Activated CD4-positive, alpha-beta memory T cell treated with anti-CD3 and anti-CD28 coated beads for 36 hours (primary cell): ENCODE results near the gene ACAD11. TPM values are rescaled to one million over a fixed set of nuclear protein-coding genes. Genes with fewer than 3 reads are reported as not detected.
"Not testable (repeated sequence)": the region's sequence is repeated elsewhere in the genome, so short reads cannot be mapped to it uniquely, and the experiment has no call there.

Experiments
- CTCF ChIA-PET: fragments of 350-600 bp; sonication (Branson Sonifier 250); formaldehyde crosslinking; loops from one replicate; lab custom pipeline; 2021; ENCODE audit warnings: antibody characterized with exemption, inconsistent platforms; lab: Charles Lee
- POLR2A ChIA-PET: fragments of 350-600 bp; sonication (Branson Sonifier 250); formaldehyde crosslinking; loops from one replicate; lab custom pipeline; 2021; ENCODE audit warnings: antibody characterized with exemption; lab: Charles Lee
- DNase-seq: peaks from one replicate; pipeline ENCODE4 v3.0.0-alpha.2; 2020
- H3K27ac Mint-ChIP-seq: one replicate; pipeline ENCODE4 v1.8.0; 2021; ENCODE audit warnings: mixed read lengths
- H3K27me3 Mint-ChIP-seq: one replicate; pipeline ENCODE4 v1.8.0; 2021; ENCODE audit warnings: mixed read lengths
- H3K36me3 Mint-ChIP-seq: one replicate; pipeline ENCODE4 v1.8.0; 2021; ENCODE audit warnings: mixed read lengths
- H3K4me1 Mint-ChIP-seq: one replicate; pipeline ENCODE4 v1.8.0; 2021; ENCODE audit warnings: low read depth, mixed read lengths
- H3K4me3 Mint-ChIP-seq: one replicate; pipeline ENCODE4 v1.8.0; 2021; ENCODE audit warnings: mild to moderate bottlenecking, mixed read lengths
- H3K9me3 Mint-ChIP-seq: one replicate; pipeline ENCODE4 v1.8.0; 2021; ENCODE audit warnings: mixed read lengths
- intact Hi-C: fragments of 100-400 bp; cut with micrococcal nuclease; formaldehyde crosslinking; loops from one replicate; pipeline ENCODE4 v1.15.1; 2023
- total RNA-seq, 2 experiments: library from RNA; stranded (reverse); gene quantifications; one replicate each; pipeline ENCODE4 v1.2.3, GENCODE V29; 2021

ACAD11 gene
- total RNA-seq, 2 experiments from 2014 or later: 11.2 to 13.8 TPM

DNA sequence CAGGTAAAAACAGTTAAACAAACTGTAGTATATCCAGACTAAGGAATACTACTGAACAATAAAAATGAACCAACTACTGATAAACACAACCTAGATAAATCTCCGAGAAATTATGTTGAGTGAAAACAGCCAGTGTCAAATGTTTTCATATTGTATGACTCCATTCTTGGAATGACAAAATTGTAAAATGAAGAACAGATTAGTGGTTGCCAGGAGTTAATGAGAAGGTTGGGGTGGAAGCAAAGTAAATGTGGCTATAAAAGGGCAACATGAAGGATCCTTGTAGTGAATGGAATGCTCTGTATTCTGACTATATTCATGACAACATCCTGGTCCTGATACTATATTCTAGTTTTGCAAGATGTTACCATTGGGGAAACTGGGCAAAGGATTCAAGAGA, 90.0 kb downstream of the ACAD11 start:
- Mint-ChIP-seq H3K27me3 (no peaks in the 10 kb centered on the region), H3K4me3 (no peak overlapping the region), H3K36me3 (peaks cover 37% of the 10 kb centered on the region), H3K4me1 (peaks cover 14% of the 10 kb centered on the region), H3K9me3 (peaks cover 6% of the 10 kb centered on the region), H3K27ac (peak overlapping the region; percentile 86)
- intact Hi-C loops: loop anchor here (1.0 kb wide), 1 partner anchor 19 kb away; no protein-coding TSS in a partner anchor
- POLR2A ChIA-PET: no interaction called here
- DNase-seq: no peak
- CTCF ChIA-PET: no interaction called here

DNA sequence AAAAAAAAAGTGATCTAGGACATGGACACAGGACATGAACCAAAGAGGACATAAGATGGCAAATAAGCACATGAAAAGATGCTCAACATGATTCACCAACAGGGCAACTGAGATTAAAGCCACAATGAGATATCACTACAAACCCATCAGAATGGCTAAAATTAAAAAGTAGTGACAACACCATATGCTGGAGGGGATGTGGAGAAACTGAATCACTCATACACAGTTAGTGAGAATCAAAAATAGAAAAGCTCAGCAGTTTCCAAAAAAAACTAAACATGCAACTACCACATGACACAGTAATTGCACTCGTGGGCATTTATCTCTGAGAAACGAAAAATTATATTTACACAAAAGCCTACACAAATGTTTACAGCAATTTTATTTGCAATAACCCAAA, 90.5 kb downstream of the ACAD11 start:
- POLR2A ChIA-PET: no interaction called here
- intact Hi-C loops: loop anchor here (1.0 kb wide), 1 partner anchor 19 kb away; no protein-coding TSS in a partner anchor
- Mint-ChIP-seq H3K4me3 (no peak overlapping the region), H3K9me3 (peaks cover 6% of the 10 kb centered on the region), H3K27ac (peak overlapping the region; percentile 86), H3K36me3 (peaks cover 38% of the 10 kb centered on the region), H3K27me3 (no peaks in the 10 kb centered on the region), H3K4me1 (peaks cover 14% of the 10 kb centered on the region)
- DNase-seq: no peak
- CTCF ChIA-PET: interaction anchor here (1.4 kb wide), 1 partner anchor 33 kb away, joined by 3 read pairs; no protein-coding TSS in a partner anchor

DNA sequence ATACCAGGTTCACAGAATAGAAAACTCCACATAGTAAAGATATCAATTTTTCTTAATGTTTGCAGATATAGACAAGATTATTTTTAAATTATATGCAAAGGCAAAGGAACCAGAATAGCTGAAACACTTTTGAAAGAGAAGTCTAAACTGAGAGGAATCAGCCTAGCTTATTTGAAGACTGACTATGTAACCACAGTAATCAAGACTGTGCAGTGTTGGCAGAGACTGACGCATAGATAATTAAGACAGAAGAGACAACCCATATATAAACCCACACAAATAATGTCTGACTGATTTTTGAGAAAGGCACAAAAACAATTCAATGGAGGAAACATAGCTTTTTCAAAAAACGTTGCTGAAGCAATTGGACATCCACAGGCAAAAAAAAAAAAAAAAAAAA, 91.2 kb downstream of the ACAD11 start:
- CTCF ChIA-PET: interaction anchor here (1.4 kb wide), 1 partner anchor 32 kb away, joined by 3 read pairs; no protein-coding TSS in a partner anchor
- DNase-seq: no peak
- H3K27me3 Mint-ChIP-seq: no peaks in the 10 kb centered on the region
- H3K9me3 Mint-ChIP-seq: peaks cover 6% of the 10 kb centered on the region
- H3K4me3 Mint-ChIP-seq: no peak overlapping the region
- intact Hi-C loops: no loop called here
- peaks cover 35% of the 10 kb centered on the region for H3K36me3 Mint-ChIP-seq
- H3K27ac Mint-ChIP-seq: peak overlapping the region; percentile 86
- H3K4me1 Mint-ChIP-seq: peaks cover 14% of the 10 kb centered on the region
- POLR2A ChIA-PET: no interaction called here

DNA sequence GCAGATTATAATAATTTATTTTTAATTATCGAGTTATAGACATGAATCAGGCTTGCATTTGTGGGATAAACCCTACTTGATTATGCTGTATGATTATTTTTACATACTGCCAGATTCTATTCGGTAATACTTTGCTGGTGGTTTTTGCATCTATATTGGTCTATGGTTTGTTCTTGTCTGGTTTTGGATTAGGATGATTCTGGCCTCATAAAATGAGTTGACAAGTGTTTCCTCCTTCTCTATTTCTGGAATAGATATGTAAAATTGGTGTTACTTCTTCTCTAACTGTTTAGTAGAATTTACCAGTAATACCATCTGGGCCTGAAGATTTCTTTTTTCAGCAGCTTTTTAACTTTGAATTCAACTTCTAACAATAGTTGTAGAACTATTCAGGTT, 95.5 kb downstream of the ACAD11 start:
- Mint-ChIP-seq H3K36me3 (peaks cover 22% of the 10 kb centered on the region), H3K4me3 (no peak overlapping the region), H3K4me1 (peaks cover 7% of the 10 kb centered on the region), H3K9me3 (no peaks in the 10 kb centered on the region), H3K27ac (no peak overlapping the region), H3K27me3 (no peaks in the 10 kb centered on the region)
- intact Hi-C loops: no loop called here
- DNase-seq: no peak
- CTCF ChIA-PET: interaction anchor here (0.7 kb wide), 1 partner anchor 29 kb away, joined by 3 read pairs; no protein-coding TSS in a partner anchor
- POLR2A ChIA-PET: no interaction called here

DNA sequence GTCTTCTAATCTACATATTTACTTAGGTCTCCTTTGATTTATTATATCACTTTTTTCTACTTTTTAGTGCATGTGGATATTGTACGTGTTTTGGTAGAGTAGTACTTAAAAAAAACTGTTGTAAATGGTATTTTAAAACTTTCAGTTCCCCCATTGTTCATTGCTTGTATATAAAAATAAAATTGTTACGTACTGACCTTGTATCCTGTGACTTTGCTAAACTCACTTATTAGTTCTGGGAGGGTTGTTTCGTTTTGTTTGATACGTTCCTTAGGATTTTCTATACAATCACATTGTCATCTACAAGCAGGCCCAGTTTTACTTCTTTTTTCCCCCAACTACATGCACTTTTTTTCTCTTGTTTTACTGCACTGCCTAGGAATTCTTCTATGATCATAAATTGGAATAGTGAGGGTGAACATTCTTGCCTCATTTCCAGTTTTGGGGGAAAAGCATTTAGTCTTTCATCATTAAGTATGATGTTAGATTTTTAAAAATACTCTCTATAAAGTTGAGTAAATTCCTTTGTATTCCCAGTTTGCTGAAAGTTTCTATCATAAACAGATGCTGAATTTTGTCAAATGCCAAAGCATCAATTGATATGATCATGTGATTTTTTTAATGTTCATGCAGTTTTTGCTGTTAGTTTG, 96.1 kb downstream of the ACAD11 start:
- H3K27ac Mint-ChIP-seq: no peak overlapping the region

DNA sequence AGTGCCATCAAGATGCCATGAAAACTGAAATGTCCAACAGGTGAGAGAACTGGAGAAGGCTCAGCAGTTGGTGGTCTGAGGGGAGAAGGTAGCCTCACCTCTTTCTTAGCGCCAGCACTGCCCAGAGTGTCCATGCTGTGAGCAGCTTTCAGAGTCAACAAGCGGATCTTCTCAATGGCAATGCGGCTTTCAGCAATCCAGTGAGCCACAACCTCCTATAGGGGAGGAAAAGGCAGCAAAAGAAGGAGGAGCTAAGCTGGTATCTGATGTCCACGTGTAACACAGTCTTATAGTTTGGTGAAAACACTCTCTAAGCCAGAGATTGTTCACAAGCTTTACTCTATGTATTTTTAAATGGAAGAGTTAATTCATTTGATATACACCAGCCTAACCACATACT, 98.6 kb downstream of the ACAD11 start:
- Mint-ChIP-seq H3K4me1 (no peaks in the 10 kb centered on the region), H3K36me3 (peaks cover 20% of the 10 kb centered on the region), H3K27me3 (no peaks in the 10 kb centered on the region), H3K4me3 (no peak overlapping the region), H3K9me3 (no peaks in the 10 kb centered on the region), H3K27ac (no peak overlapping the region)
- ChIA-PET CTCF (no interaction called here), POLR2A (no interaction called here)
- DNase-seq: no peak
- intact Hi-C loops: no loop called here

More for the DNA sequence above, 96.1 kb downstream of the ACAD11 start:
- Mint-ChIP-seq H3K9me3 (no peaks in the 10 kb centered on the region), H3K36me3 (peaks cover 20% of the 10 kb centered on the region), H3K4me3 (no peak overlapping the region), H3K27me3 (no peaks in the 10 kb centered on the region), H3K4me1 (peaks cover 2% of the 10 kb centered on the region)
- ChIA-PET POLR2A (no interaction called here), CTCF (no interaction called here)
- intact Hi-C loops: no loop called here
- DNase-seq: no peak

DNA sequence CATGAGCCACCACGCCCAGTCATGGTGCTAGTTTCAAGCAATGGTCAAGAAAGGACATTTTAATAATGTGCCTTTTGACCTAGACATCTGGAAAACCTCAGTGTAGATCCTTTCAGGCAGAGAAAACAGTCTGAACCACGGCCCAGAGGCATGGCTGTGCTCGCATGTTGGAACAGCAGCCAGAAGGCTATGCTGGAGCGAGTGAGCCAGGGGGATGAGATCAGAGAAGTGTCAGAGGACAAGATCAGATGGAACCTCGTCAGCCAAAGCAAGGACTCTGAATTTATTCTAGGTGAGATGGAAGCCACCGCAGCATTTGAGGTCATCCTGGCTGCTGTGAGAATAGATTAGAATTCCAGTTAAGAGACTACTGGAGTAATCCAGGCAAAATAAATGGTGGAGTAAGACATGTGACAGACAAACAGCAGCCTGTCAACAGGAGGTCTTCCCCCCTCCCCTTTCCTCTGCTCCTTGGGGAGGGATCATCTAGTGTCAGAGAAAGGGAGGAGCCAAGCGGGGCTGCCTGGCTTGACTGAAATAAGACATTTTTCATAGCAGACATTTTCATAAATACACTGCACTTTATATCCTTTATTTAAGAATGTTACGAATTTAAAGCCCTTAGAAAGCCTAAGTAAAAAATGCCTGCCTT, 103.0 kb downstream of the ACAD11 start:
- Mint-ChIP-seq H3K4me1 (no peaks in the 10 kb centered on the region), H3K36me3 (peaks cover under 1% of the 10 kb centered on the region), H3K27me3 (no peaks in the 10 kb centered on the region), H3K9me3 (no peaks in the 10 kb centered on the region), H3K27ac (no peak overlapping the region), H3K4me3 (no peak overlapping the region)
- ChIA-PET CTCF (no interaction called here), POLR2A (no interaction called here)
- DNase-seq: no peak
- intact Hi-C loops: no loop called here

DNA sequence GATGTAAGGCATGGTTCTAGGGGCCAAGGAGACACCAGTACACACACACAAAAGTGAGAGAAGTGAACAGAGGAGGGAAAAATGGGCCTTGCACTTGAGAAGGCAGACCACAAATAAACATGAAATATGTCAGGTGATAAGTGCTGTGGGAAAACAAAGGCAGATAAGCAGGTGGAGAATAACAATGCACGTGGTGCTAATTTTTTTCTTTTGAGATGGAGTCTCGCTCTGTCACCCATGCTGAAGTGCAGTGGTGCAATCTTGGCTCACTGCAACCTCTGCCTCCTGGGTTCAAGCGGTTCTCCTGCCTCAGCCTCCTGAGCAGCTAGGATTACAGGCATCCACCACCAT, 103.6 kb downstream of the ACAD11 start:
- H3K36me3 Mint-ChIP-seq, H3K27me3 Mint-ChIP-seq, H3K4me3 Mint-ChIP-seq, CTCF ChIA-PET, POLR2A ChIA-PET, H3K4me1 Mint-ChIP-seq, H3K9me3 Mint-ChIP-seq, H3K27ac Mint-ChIP-seq, intact Hi-C loops, DNase-seq: not testable (repeated sequence)

DNA sequence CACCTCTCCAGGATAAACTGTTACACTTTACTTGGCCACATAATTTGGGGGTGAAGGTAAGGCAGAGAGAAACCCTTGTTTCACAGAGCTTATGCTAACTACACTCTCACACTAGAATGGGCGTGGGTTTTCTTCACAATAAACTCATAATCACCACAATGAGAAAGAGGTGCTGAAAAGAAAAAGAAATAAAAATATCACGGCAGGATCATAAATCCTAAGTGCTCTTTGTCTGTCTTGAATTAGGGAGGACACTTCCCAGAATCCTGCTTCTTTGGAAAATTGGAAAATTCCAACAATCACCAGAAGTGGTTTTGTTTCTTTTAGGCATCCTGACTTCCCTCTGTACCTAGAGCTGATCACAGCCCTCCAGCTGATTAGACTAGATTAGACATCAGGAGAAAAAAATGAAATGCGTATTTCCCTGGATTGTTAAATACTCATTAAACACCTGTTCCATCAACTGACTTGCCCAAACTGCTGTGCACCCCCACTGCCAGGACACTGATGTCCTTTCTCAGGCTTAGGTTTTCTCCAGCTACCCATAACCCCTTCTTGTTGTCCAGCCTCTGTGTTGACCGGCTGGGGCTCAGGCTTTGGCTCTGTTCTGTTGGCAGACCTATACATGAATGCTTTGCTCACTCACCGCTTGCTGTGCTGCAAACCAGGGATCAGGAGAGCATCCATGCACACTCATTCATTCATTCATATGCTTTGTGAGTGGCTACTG, 104.1 kb downstream of the ACAD11 start:
- Mint-ChIP-seq H3K4me3 (no peak overlapping the region), H3K4me1 (peaks cover 7% of the 10 kb centered on the region), H3K36me3 (no peaks in the 10 kb centered on the region), H3K27ac (no peak overlapping the region), H3K27me3 (no peaks in the 10 kb centered on the region), H3K9me3 (no peaks in the 10 kb centered on the region)
- intact Hi-C loops: no loop called here
- ChIA-PET CTCF (interaction anchor here (0.6 kb wide), 1 partner anchor 1632 kb away, joined by 3 read pairs; no protein-coding TSS in a partner anchor), POLR2A (no interaction called here)
- DNase-seq: no peak

DNA sequence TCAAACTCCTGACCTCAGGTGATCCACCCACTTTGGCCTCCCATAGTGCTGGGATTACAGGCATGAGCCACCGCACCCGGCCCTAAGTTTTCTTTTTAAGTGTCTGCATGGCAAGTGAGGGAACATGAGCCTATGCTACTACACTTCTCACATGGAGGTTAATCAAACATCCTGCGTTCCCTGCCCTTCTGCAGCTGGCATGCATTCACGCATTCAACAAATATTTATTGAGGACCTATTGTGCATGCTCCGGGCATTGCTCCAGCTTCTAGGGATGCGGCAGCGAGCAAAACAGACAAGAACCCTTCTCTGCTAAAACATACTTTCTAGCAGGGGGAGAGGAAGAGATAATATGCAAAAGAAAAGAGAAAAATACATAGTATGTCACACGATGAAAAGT, 105.2 kb downstream of the ACAD11 start:
- ChIA-PET CTCF (no interaction called here), POLR2A (no interaction called here)
- Mint-ChIP-seq H3K4me1 (peaks cover 17% of the 10 kb centered on the region), H3K9me3 (no peaks in the 10 kb centered on the region), H3K27ac (no peak overlapping the region), H3K36me3 (no peaks in the 10 kb centered on the region), H3K27me3 (no peaks in the 10 kb centered on the region), H3K4me3 (no peak overlapping the region)
- intact Hi-C loops: no loop called here
- no peak for DNase-seq

DNA sequence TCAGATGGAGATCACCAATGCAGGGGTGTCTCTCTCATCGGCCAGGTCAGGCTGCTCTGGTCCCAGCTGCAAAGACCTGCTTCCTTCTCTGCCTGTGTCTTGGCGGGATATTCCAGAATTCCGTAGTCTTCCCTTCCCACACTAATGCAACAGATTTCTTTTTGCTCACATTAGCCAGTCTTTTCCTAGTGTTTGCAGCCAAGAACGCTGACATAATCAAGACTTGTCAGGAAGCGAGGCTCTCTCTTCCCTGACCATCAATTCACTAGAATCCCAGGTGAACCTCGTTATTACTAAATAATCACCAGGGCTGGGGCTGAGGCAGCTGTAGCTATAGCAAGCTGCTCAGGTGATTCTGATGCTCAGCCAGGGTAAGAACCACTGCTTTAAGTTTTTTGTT, 105.8 kb downstream of the ACAD11 start:
- Mint-ChIP-seq H3K36me3 (no peaks in the 10 kb centered on the region), H3K4me3 (no peak overlapping the region), H3K9me3 (no peaks in the 10 kb centered on the region), H3K4me1 (peaks cover 20% of the 10 kb centered on the region), H3K27ac (no peak overlapping the region), H3K27me3 (no peaks in the 10 kb centered on the region)
- intact Hi-C loops: no loop called here
- ChIA-PET POLR2A (no interaction called here), CTCF (interaction anchor here (1.0 kb wide), 1 partner anchor 11 kb away, joined by 3 read pairs; no protein-coding TSS in a partner anchor)
- no peak for DNase-seq
